ENCODE measurements around the gene BTBD7.
A peak's percentile ranks its signal among the peaks of the same experiment; 100 is the strongest.

BTBD7 gene

DNA sequence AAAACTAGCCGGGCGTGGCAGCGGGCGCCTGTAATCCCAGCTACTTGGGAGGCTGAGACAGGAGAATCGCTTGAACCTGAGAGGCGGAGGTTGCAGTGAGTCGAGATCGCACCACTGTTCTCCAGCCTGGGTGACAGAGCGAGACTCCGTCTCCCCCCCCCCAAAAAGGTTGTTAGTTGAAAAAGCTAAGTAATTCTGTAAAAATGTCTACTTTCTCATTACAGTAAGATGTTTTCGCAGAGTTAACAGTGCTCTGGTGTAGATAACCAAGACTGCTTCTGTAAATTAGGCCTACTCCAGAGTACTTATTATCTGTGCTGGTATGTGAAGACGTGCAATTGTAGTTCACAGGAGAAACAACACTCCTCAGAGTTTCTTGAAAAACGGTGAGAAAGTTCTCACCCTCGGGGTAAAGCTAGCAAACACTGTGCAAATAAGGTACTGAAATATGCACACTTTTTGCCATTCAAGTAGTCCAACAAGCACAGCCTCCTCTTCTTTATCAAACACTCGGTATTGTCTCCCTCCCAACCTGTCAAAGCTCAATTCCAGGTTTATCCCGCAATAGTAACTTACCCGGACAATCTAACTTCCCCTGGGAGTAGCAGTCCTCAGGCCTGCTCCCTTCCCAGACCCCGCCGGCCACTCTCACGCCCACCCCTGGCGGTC is 974 bp downstream of the BTBD7 start:
- in situ Hi-C loops (cut with MboI; ENCODE audit: low pct_unique_long_range_greater_than_20kb, low sequenced_read_pairs), result no loop called here
- DNase-seq, result peak; percentile 42

- DNase-seq, result no peak
These were observed 1.7 kb downstream of the BTBD7 start for GRCh38 chr14:93331002-93331727.

DNA sequence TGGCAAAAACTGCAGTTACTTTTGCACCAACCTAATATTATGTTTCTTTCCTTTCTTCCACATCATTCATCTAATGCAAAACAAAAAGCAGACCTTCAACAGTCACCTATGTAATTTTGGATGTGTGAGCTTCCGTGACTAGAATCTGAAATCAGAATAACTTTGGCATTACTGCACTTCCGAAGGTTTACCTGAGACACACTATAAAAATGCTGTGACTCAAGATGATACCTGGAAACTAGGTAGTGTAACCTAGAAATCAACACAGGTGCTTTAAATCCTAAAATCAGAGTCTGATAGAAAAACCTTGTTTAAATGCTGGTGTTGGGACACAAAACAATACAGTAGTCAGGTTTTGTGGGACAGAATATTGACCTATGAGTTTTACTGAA is 2.2 kb downstream of the BTBD7 start:
- in situ Hi-C loops (cut with MboI; ENCODE audit: low pct_unique_long_range_greater_than_20kb, low sequenced_read_pairs), result no loop called here
- DNase-seq, result no peak

More at GRCh38 chr14:93331002-93331727, 1.7 kb downstream of the BTBD7 start:
- in situ Hi-C loops (cut with MboI; ENCODE audit: low pct_unique_long_range_greater_than_20kb, low sequenced_read_pairs), result no loop called here

GRCh38 chr14:93329965-93330608 is 2.7 kb downstream of the BTBD7 start:
- in situ Hi-C loops (cut with MboI; ENCODE audit: low pct_unique_long_range_greater_than_20kb, low sequenced_read_pairs), result no loop called here

GRCh38 chr14:93328546-93328945 is 4.3 kb downstream of the BTBD7 start:
- DNase-seq, result no peak
- in situ Hi-C loops (cut with MboI; ENCODE audit: low pct_unique_long_range_greater_than_20kb, low sequenced_read_pairs), result no loop called here

More at GRCh38 chr14:93329965-93330608, 2.7 kb downstream of the BTBD7 start:
- DNase-seq, result no peak

DNA sequence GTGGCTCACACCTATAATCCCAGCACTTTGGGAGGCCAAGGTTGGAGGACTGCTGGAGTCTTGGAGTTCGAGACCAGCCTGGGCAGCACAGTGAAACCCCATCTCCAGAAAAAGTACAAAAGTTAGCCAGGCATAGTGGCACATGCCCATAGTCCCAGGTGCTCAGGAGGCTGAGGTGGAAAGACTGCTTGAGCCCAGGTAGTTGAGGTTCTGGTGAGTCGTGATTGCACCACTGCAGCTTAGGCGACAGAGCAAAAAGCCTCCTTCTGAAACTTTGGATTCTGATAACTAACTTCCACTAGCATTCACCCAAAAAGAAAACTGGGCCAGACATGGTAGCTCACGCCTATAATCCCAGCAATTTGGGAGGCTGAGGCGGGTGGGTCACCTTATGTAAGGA is 6.6 kb downstream of the BTBD7 start:
- in situ Hi-C loops (cut with MboI; ENCODE audit: low pct_unique_long_range_greater_than_20kb, low sequenced_read_pairs), result no loop called here
- no peak for DNase-seq

DNA sequence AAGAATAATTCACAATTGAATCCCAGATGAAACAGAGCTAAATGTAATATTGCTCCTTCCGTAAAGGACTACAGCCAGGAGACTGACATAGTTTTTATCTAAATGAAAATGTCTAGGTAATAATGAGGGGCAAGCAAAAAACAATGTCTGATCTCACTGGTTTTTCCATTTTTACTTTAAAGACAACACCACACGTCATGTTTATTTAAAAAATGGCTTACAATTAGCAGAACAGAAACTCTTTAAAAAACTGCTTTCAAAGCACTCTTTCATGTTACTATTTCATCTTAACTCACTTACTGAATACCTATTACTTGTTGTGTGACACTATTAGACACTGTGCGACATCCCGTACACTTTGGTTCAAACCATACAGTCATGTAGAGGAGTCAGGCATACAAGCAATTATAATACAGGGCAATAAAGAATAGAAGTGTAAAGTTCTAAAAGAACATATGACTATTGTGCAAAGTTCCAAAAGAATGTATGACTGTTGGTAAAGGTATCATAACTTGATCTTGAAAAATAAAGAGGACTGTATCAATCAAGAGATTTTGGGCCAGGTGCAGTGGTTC is 9.1 kb downstream of the BTBD7 start:
- in situ Hi-C loops (cut with MboI; ENCODE audit: low pct_unique_long_range_greater_than_20kb, low sequenced_read_pairs), result no loop called here
- DNase-seq, result no peak

- in situ Hi-C loops (cut with MboI; ENCODE audit: low pct_unique_long_range_greater_than_20kb, low sequenced_read_pairs), result no loop called here
- DNase-seq, result no peak
These were observed 9.8 kb downstream of the BTBD7 start for GRCh38 chr14:93322929-93323599.

DNA sequence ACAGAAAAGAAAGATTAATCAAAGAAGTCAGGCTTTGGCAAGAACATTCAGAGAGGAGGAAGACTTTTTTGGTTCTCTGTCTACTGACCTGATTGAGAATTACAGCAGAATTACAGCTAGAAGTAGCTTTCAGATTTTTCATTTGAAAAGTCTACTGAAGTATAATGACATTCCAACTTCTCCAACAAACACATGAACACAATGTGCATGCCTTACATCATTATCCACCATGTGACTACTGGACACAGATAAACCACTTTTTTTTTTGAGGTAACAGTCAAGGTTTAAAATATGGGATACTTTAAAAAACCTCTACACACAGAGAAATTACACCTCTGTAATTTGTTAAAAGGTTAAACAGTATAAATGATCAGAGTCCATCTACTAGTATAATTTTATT is 12.3 kb downstream of the BTBD7 start:
- DNase-seq, result no peak
- in situ Hi-C loops (cut with MboI; ENCODE audit: low pct_unique_long_range_greater_than_20kb, low sequenced_read_pairs), result no loop called here

DNA sequence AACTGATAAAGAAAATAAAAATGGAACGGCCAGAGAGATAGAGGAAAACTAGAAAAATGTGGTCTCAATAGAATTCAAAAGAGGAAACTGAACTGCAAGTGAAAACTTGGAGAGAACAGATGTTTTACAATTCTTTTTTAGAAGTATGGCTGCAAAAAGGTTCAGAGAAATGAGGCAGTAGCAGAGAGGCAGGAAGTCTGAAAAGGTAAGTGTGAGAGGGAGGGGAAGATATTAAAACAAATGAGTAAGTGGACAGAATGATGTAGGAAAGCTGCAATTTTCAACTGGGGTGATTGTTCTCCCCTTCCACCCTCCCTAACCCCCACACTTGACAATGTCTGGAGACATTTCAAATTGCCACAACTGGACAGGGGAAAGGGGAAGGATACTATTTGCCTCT is 12.9 kb downstream of the BTBD7 start:
- in situ Hi-C loops (cut with MboI; ENCODE audit: low pct_unique_long_range_greater_than_20kb, low sequenced_read_pairs), result no loop called here
- peak; percentile 47 for DNase-seq

GRCh38 chr14:93319494-93319893 is 13.3 kb downstream of the BTBD7 start:
- in situ Hi-C loops (cut with MboI; ENCODE audit: low pct_unique_long_range_greater_than_20kb, low sequenced_read_pairs), result no loop called here

DNA sequence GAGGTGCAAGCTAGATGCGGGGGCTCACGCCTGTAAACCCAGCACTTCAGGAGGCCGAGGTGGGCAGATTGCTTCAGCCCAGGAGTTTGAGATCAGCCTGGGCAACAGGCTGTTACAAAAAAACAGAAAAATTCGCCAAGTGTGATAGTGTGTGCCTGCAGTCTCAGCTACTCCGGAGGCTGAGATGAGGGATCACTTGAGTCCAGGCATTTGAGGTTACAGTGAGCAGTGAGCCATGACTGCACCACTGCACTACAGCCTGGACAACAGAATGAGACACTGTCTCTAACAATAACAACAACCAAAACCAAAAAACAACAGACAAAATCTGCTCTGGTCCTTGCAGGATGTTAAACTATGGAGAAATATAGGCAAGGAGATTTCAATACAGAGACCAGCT is 13.9 kb downstream of the BTBD7 start:
- in situ Hi-C loops (cut with MboI; ENCODE audit: low pct_unique_long_range_greater_than_20kb, low sequenced_read_pairs), result no loop called here
- DNase-seq, result peak; percentile 74

More at GRCh38 chr14:93319494-93319893, 13.3 kb downstream of the BTBD7 start:
- DNase-seq, result no peak

DNA sequence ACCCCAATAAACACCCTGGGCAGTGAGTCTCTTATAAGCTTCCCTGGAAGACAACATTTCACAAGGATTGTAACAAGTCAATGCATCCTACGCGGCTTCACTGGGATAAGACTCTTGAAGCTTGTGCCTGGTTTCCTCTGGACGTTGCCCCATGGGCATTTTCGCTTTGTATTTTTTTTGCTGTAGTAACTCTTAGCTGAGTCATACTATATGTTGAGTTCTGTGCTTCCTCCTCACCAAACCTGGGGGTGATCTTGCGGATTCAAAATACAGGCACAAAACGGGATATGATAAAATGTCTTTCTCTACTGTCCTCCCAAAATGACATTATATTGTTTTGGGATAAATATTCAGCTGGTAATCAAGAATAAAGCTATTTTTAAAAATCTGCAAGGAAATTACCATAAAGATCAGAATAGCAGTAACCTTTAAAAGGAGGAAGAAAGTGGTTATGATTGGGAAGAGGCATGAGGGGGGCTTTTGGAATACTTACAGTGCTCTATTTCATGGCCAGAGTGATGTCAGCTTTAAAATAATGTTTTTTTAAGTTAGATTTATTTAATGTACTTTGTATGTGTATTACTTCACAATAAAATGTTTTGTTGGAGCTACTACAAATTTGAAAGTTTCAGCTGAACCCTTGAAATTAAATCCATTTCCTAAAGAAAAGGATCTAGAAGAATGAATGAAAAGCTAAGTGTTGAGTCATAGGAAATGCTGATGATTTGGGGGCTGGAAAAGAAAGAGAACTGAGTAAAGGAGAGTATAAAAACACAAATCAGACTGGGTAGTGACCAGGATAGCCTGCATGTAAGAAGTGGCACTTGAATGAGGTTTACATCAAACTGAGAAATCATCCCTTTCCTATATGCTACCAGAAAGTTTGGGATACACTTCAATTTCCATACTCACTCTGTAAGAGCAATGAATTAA is 14.7 kb downstream of the BTBD7 start:
- in situ Hi-C loops (cut with MboI; ENCODE audit: low pct_unique_long_range_greater_than_20kb, low sequenced_read_pairs), result no loop called here
- DNase-seq, result peak; percentile 62

GRCh38 chr14:93317210-93317874 is 15.5 kb downstream of the BTBD7 start:
- DNase-seq, result no peak
- in situ Hi-C loops (cut with MboI; ENCODE audit: low pct_unique_long_range_greater_than_20kb, low sequenced_read_pairs), result no loop called here

DNA sequence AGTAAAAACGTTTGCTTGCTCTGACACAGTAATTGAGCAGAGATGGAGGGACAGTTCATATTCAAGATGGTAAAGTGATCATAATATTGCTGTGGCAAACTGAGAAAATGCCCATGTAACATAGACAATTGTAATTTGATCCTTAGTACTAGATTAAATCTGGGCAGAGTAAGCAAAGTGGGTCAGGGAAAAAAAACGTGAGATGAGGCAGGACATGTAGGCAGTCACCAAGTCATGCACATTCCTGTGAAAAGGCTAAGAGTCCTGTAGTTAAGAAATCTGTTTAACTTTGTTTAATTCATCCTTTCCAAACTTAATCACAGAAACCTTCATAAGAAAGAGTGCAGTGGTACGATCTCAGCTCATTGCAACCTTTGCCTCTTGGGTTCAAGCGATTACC is 16.1 kb downstream of the BTBD7 start:
- DNase-seq, result no peak
- in situ Hi-C loops (cut with MboI; ENCODE audit: low pct_unique_long_range_greater_than_20kb, low sequenced_read_pairs), result no loop called here

GRCh38 chr14:93315575-93315974 is 17.3 kb downstream of the BTBD7 start:
- no peak for DNase-seq
- in situ Hi-C loops (cut with MboI; ENCODE audit: low pct_unique_long_range_greater_than_20kb, low sequenced_read_pairs), result no loop called here

DNA sequence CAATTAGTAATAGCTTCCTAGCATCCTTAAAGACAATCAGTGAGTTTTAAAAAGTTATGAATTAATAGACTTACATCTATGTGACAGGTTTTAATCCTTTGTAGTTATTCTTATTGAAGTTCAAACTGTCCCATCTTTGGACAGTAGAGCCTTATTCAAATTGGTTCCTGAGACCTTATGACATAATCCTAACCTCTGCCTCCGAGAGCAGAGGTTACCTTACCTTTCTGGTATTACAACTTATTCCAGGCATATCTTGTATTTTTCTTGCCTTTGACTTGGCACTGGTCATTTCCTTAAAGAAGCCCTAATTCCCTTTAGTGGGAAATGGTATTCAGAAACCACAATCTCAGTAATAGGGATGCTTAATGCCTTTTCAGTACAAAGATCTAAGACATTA is 21.8 kb downstream of the BTBD7 start:
- in situ Hi-C loops (cut with MboI; ENCODE audit: low pct_unique_long_range_greater_than_20kb, low sequenced_read_pairs), result no loop called here
- DNase-seq, result no peak

GRCh38 chr14:93309427-93309966 is 23.3 kb downstream of the BTBD7 start:
- in situ Hi-C loops (cut with MboI; ENCODE audit: low pct_unique_long_range_greater_than_20kb, low sequenced_read_pairs), result no loop called here
- no peak for DNase-seq
